RWPE1 (cell line): ENCODE data around the gene CNMD.

ENCODE experiments used
- CTCF ChIA-PET: fragments of 350-600 bp; sonication (Branson Sonifier 250); formaldehyde crosslinking; extraction: SDS; loops from one replicate; lab custom pipeline; 2021; lab: Yijun Ruan, JAX
- POLR2A ChIA-PET: fragments of 400-600 bp; formaldehyde crosslinking; extraction: SDS; loops from one replicate; lab custom pipeline; 2020; ENCODE audit warnings: antibody characterized with exemption; ENCODE audit not compliant: low non-redundant PET; lab: Yijun Ruan, JAX
- DNase-seq: peaks from one replicate; pipeline ENCODE4 v3.0.0; 2012; ENCODE audit warnings: low spot score
- H3K27ac ChIP-seq: fragments of 450-650 bp; 2 replicates; pipeline ENCODE4 v1.5.1; 2017
- CTCF ChIP-seq: fragments of 450-650 bp; conservative IDR thresholded peaks from 2 replicates; pipeline ENCODE4 v1.5.1; 2017; ENCODE audit warnings: low read depth, mild to moderate bottlenecking

The CNMD gene

DNA sequence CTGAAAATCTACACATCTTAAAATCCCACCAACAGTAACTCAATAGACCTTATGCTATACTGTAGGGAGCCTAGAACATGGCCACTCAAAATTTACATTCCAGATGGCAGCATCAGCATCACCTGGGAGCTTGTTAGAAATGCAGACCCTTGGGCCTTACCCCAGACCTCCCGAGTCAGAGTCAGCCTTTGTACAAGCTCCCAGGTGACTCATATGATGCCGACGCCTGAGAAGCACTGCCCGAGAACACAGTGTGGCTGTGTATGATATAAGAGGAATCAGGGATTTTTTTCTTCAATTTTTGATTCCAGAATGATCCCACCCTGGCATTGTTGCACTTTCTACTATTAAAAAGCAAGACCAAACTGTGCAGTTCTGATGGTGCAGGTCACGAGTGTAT, 35.9 kb upstream of the CNMD start:
- CTCF ChIA-PET = no interaction called here
- no peak for TF ChIP-seq CTCF
- H3K27ac ChIP-seq = no peak overlapping the region
- DNase-seq = no peak
- POLR2A ChIA-PET = no interaction called here

DNA sequence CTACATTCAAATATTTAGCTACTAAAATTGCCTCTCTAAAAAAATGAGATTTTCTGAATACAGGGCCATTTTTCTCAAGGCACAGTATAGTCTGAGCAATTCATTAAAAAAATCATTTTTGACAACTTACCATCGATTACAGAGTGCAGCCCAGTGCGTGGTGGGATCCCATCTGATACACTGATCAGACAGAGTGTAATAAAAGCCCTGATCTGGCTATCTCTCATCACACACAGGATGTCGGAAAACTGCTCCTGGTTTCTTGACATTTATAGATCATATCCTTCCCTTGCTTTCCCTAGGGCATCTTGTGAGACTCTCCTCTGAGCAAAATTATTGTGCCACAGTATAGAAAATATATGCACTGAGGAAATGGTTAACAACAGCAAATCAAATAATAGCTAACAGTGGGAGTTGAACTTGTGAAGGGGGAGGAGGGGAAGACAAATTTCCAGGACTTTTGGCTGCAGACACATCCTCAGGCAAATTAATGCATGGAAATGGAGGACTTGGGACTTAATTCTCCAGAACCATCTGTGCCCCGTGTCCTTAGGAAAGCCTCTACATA, 28.4 kb upstream of the CNMD start:
- ChIA-PET CTCF (interaction anchor here (0.5 kb wide), 1 partner anchor 541 kb away, joined by 3 read pairs; no protein-coding TSS in a partner anchor), POLR2A (no interaction called here)
- H3K27ac ChIP-seq = no peak overlapping the region
- no peak for TF ChIP-seq CTCF
- DNase-seq = no peak

- TF ChIP-seq CTCF = no peak
- CTCF ChIA-PET = no interaction called here
- no peak for DNase-seq
- POLR2A ChIA-PET = no interaction called here
- H3K27ac ChIP-seq = no peak overlapping the region
Measured at GRCh38 chr13:52765611-52766390, 26.2 kb upstream of the CNMD start.

DNA sequence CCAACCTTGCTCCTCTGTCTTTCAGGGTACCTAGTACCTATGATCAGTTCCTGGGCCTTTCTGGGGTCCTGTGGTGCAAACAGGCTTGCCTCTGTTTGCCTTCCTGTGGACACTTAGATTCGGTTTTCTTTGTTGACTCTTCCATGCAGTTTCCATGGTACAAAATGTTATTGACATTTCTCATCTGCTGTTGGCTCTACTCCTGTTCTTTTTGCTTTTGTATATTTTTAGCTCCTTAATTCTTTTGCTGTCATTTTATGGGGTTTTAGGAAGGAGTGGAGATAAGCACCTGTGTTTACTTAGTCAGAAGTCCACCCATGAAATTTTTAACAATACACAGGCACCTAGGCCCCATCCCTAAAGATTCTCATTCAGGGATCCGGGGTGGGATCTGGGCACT, 20.5 kb upstream of the CNMD start:
- ChIA-PET CTCF (interaction anchor here (0.5 kb wide), 1 partner anchor 138 kb away, joined by 5 read pairs; no protein-coding TSS in a partner anchor), POLR2A (no interaction called here)
- no peak overlapping the region for H3K27ac ChIP-seq
- TF ChIP-seq CTCF = no peak
- DNase-seq = no peak

- no peak overlapping the region for H3K27ac ChIP-seq
- ChIA-PET POLR2A (no interaction called here), CTCF (no interaction called here)
- DNase-seq = no peak
- TF ChIP-seq CTCF = no peak
Measured at GRCh38 chr13:52758114-52758513, 18.5 kb upstream of the CNMD start.

GRCh38 chr13:52751196-52751595, 11.6 kb upstream of the CNMD start:
- no peak overlapping the region for H3K27ac ChIP-seq
- no peak for TF ChIP-seq CTCF
- POLR2A ChIA-PET = no interaction called here
- DNase-seq = peak; percentile 45
- CTCF ChIA-PET = interaction anchor here (0.6 kb wide), 1 partner anchor 14 kb away, joined by 4 read pairs; no protein-coding TSS in a partner anchor
